Endothelial cell of umbilical vein (primary cell): ENCODE results near the gene SLC35B2. TPM values are rescaled to one million over a fixed set of nuclear protein-coding genes. Genes with fewer than 3 reads are reported as not detected.

Experiments
- BruUV-seq: library from RNA; stranded (reverse); fragments of 400-500 nt; replicated peaks from 2 replicates; lab custom pipeline; 2021; lab: Mats Ljungman, UMichigan
- CTCF ChIA-PET: fragments of 300-600, 350-600 bp; sonication (Branson Sonifier 250); formaldehyde crosslinking; loops from one replicate; lab custom pipeline; 2021; ENCODE audit warnings: antibody characterized with exemption, inconsistent platforms; lab: Charles Lee
- POLR2A ChIA-PET: fragments of 300-600, 350-600 bp; sonication (Branson Sonifier 250); formaldehyde crosslinking; loops from one replicate; lab custom pipeline; 2021; ENCODE audit warnings: antibody characterized with exemption, inconsistent platforms; lab: Charles Lee
- DNase-seq: peaks from one replicate; pipeline ENCODE4 v3.0.0-alpha.2; 2011; ENCODE audit warnings: low read depth, low spot score
- FAIRE-seq: peaks from 2 replicates; lab custom pipeline; 2011; peaks lifted over from hg19 to GRCh38; lab: Jason Lieb, UNC
- H2AFZ ChIP-seq: 2 replicates; pipeline ENCODE4 v1.6.0; 2012; ENCODE audit warnings: low read depth, low read length, control low read depth, inconsistent platforms
- H3K27ac ChIP-seq: 2 replicates; pipeline ENCODE4 v1.5.1; 2011; ENCODE audit warnings: low read depth, mild to moderate bottlenecking, control low read depth, low read length, moderate library complexity; ENCODE audit not compliant: insufficient read depth
- H3K27me3 ChIP-seq, 2 experiments: 2 replicates each; pipeline versions ENCODE4 v1.6.0 to v1.6.1; 2011; ENCODE audit warnings: low read length in 2 of 2, mixed read lengths in 1 of 2; ENCODE audit not compliant: control insufficient read depth in 2 of 2, insufficient read depth in 2 of 2
- H3K36me3 ChIP-seq, 2 experiments: 2 replicates in 1 of 2; 3 replicates in 1 of 2; pipeline ENCODE4 v1.5.1; 2011; ENCODE audit warnings: low read length in 2 of 2, mild to moderate bottlenecking in 1 of 2, moderate library complexity in 1 of 2; ENCODE audit not compliant: control insufficient read depth in 2 of 2, insufficient read depth in 2 of 2; ENCODE audit errors: extremely low read depth in 1 of 2
- H3K4me1 ChIP-seq: 3 replicates; pipeline ENCODE4 v1.5.1; 2011; ENCODE audit warnings: mild to moderate bottlenecking, low read length; ENCODE audit not compliant: control insufficient read depth, insufficient read depth; ENCODE audit errors: extremely low read depth
- H3K4me2 ChIP-seq: 2 replicates; pipeline ENCODE4 v1.6.1; 2011; ENCODE audit warnings: low read length, control low read depth, mixed read lengths; ENCODE audit not compliant: insufficient read depth
- H3K4me3 ChIP-seq, 3 experiments: fragments of 200-600 bp in 1 of 3; sonication (generic), shearing (Covaris generic) in 1 of 3; replicated peaks in 1 of 3; 2 replicates each; pipeline ENCODE4 v1.5.1; 2011 to 2016; ENCODE audit warnings: control low read depth in 3 of 3, low read length in 3 of 3, mild to moderate bottlenecking in 2 of 3, inconsistent platforms in 1 of 3, low read depth in 1 of 3, moderate library complexity in 1 of 3; ENCODE audit not compliant: insufficient read depth in 1 of 3
- H3K79me2 ChIP-seq: 2 replicates; pipeline ENCODE4 v1.6.0; 2012; ENCODE audit warnings: low read length, inconsistent platforms; ENCODE audit not compliant: control insufficient read depth, insufficient read depth
- H3K9ac ChIP-seq: replicated peaks from 2 replicates; pipeline ENCODE3; 2011; ENCODE audit warnings: low read length, control low read depth; ENCODE audit not compliant: insufficient read depth; ENCODE audit errors: extremely low read depth
- H3K9me1 ChIP-seq: replicated peaks from 3 replicates; pipeline ENCODE4 v1.6.0; 2011; ENCODE audit warnings: mild to moderate bottlenecking, low read length; ENCODE audit not compliant: control insufficient read depth, insufficient read depth; ENCODE audit errors: extremely low read depth
- H3K9me3 ChIP-seq: replicated peaks from 2 replicates; pipeline ENCODE4 v1.5.1; 2012; ENCODE audit warnings: low read length, inconsistent platforms; ENCODE audit not compliant: control insufficient read depth, insufficient read depth
- H4K20me1 ChIP-seq: replicated peaks from 2 replicates; pipeline ENCODE3; 2011; ENCODE audit warnings: mild to moderate bottlenecking, low read length; ENCODE audit not compliant: control insufficient read depth, insufficient read depth; ENCODE audit errors: extremely low read depth
- CTCF ChIP-seq, 2 donors: IDR thresholded peaks; 1 replicate in 1 of 2; 2 replicates in 1 of 2; pipeline ENCODE4 v1.5.1; 2011; ENCODE audit warnings: low read length in 2 of 2, mild to moderate bottlenecking in 2 of 2, moderate library complexity in 2 of 2, control low read depth in 1 of 2, inconsistent platforms in 1 of 2, low read depth in 1 of 2; ENCODE audit not compliant: insufficient read depth in 1 of 2; ENCODE audit errors: extremely low read depth in 1 of 2
- EZH2 ChIP-seq: IDR thresholded peaks from 2 replicates; pipeline ENCODE4 v1.6.1; 2012; ENCODE audit warnings: borderline replicate concordance, low read depth, mild to moderate bottlenecking, moderate library complexity, low read length, inconsistent platforms; ENCODE audit not compliant: severe bottlenecking
- FOS ChIP-seq: IDR thresholded peaks from 2 replicates; pipeline ENCODE4 v1.6.1; 2011; ENCODE audit warnings: mild to moderate bottlenecking, low read length, moderate library complexity, borderline replicate concordance; ENCODE audit not compliant: insufficient read depth
- GATA2 ChIP-seq: IDR thresholded peaks from 2 replicates; pipeline ENCODE4 v1.7.0; 2011; ENCODE audit warnings: low read depth, mild to moderate bottlenecking, moderate library complexity, mixed read lengths, low read length; ENCODE audit not compliant: insufficient read length, insufficient read depth
- JUN ChIP-seq: IDR thresholded peaks from 2 replicates; pipeline ENCODE4 v1.6.1; 2011; ENCODE audit warnings: borderline replicate concordance, low read depth; ENCODE audit not compliant: insufficient read length, insufficient read depth
- MAX ChIP-seq: IDR thresholded peaks from 2 replicates; pipeline ENCODE4 v1.6.1; 2011; ENCODE audit not compliant: insufficient read depth, insufficient read length
- MYC ChIP-seq: IDR thresholded peaks from one replicate; pipeline ENCODE4 v1.6.1; 2011; ENCODE audit warnings: mild to moderate bottlenecking, low read depth, low read length
- POLR2A ChIP-seq: IDR thresholded peaks from 2 replicates; pipeline ENCODE4 v1.6.1; 2012; ENCODE audit warnings: low read depth, mild to moderate bottlenecking, control low read depth, low read length
- POLR2AphosphoS5 ChIP-seq: IDR thresholded peaks from 2 replicates; pipeline ENCODE4 v1.6.1; 2012; ENCODE audit warnings: low read depth, mild to moderate bottlenecking, control low read depth, low read length, moderate library complexity; ENCODE audit not compliant: insufficient read depth
- dilution Hi-C: fragments of 300-500 bp; cut with MboI; formaldehyde crosslinking; loops from one replicate; pipeline ENCODE4 v1.15.0; 2019; ENCODE audit warnings: low sequenced_read_pairs; ENCODE audit not compliant: extremely low pct_ligation_motif_present
- intact Hi-C: fragments of 100-400 bp; cut with micrococcal nuclease; formaldehyde crosslinking; loops from one replicate; pipeline ENCODE4 v1.10.0; 2022
- polyA plus RNA-seq, 4 experiments: library from polyadenylated mRNA; depleted of rRNA in 3 of 4; stranded (reverse) in 3 of 4; unstranded in 1 of 4; fragments of >200 nt; gene quantifications; 2 replicates each; pipeline versions ENCODE4 v1.2.1 to v1.2.3, GENCODE V29; 2011 to 2012; ENCODE audit warnings: missing spikeins in 1 of 4
- total RNA-seq: library from RNA; stranded (reverse); gene quantifications from 2 replicates; pipeline ENCODE4 v1.2.3, GENCODE V29; 2021

SLC35B2 gene
- total and polyA plus RNA-seq, 2 donors (not counting 3 experiments of a cell fraction or from before 2014, with no cell fraction given), result 53.4 to 112 TPM

- Histone ChIP-seq H3K9me3 (no peaks in the 10 kb centered on the region), H3K9me1 (no peaks in the 10 kb centered on the region), H4K20me1 (no peaks in the 10 kb centered on the region), H3K4me1 (peaks cover 26% of the 10 kb centered on the region), H3K27me3 (no peaks in the 10 kb centered on the region), H3K4me3 (no peak overlapping the region), H3K27ac (no peak overlapping the region), H3K9ac (no peak overlapping the region), H3K36me3 (peaks cover 12 to 37% of the 10 kb centered on the region in 2 experiments), H3K79me2 (peaks cover 32% of the 10 kb centered on the region), H2AFZ (no peak overlapping the region), H3K4me2 (no peak overlapping the region)
- ChIA-PET CTCF (no interaction called here), POLR2A (no interaction called here)
- BruUV-seq, result no TSS peak
- dilution Hi-C loops, result no loop called here
- FAIRE-seq (no peak), DNase-seq (no peak)
- TF ChIP-seq FOS (no peak), EZH2 (no peak), POLR2AphosphoS5 (no peak), CTCF (IDR thresholded peaks at IDR 0.05; ENCODE audit: extremely low read depth in 1 of 2, insufficient read depth in 1 of 2, low read depth in 1 of 2, low read length in 2 of 2) (no peak), MYC (no peak), MAX (no peak), GATA2 (no peak), JUN (no peak), POLR2A (no peak)
- intact Hi-C loops, result no loop called here
These were observed 1.1 kb upstream of the SLC35B2 start for GRCh38 chr6:44258325-44258863.
